GM12872 (cell line): ENCODE measurements around the gene ST6GALNAC3.

ENCODE experiments used
- TF ChIP-seq, protein P1 (sequence below): IDR thresholded peaks from 3 replicates; pipeline ENCODE4 v1.5.1; 2011; ENCODE audit warnings: low read depth, mild to moderate bottlenecking, low read length, moderate library complexity; ENCODE audit not compliant: insufficient read depth

The ST6GALNAC3 gene

GRCh38 chr1:76252431-76252830 is 177.9 kb downstream of the ST6GALNAC3 start:
- TF ChIP-seq, protein P1, sequence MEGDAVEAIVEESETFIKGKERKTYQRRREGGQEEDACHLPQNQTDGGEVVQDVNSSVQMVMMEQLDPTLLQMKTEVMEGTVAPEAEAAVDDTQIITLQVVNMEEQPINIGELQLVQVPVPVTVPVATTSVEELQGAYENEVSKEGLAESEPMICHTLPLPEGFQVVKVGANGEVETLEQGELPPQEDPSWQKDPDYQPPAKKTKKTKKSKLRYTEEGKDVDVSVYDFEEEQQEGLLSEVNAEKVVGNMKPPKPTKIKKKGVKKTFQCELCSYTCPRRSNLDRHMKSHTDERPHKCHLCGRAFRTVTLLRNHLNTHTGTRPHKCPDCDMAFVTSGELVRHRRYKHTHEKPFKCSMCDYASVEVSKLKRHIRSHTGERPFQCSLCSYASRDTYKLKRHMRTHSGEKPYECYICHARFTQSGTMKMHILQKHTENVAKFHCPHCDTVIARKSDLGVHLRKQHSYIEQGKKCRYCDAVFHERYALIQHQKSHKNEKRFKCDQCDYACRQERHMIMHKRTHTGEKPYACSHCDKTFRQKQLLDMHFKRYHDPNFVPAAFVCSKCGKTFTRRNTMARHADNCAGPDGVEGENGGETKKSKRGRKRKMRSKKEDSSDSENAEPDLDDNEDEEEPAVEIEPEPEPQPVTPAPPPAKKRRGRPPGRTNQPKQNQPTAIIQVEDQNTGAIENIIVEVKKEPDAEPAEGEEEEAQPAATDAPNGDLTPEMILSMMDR: no peak

- TF ChIP-seq, protein P1: no peak
These were observed 179.8 kb downstream of the ST6GALNAC3 start for GRCh38 chr1:76254104-76255030.

- TF ChIP-seq, protein P1: no peak
These were observed 182.0 kb downstream of the ST6GALNAC3 start for GRCh38 chr1:76256289-76257223.

GRCh38 chr1:76257823-76258222 is 183.3 kb downstream of the ST6GALNAC3 start:
- TF ChIP-seq, protein P1: no peak

- TF ChIP-seq, protein P1: no peak
These were observed 184.7 kb downstream of the ST6GALNAC3 start for GRCh38 chr1:76259270-76259669.

DNA sequence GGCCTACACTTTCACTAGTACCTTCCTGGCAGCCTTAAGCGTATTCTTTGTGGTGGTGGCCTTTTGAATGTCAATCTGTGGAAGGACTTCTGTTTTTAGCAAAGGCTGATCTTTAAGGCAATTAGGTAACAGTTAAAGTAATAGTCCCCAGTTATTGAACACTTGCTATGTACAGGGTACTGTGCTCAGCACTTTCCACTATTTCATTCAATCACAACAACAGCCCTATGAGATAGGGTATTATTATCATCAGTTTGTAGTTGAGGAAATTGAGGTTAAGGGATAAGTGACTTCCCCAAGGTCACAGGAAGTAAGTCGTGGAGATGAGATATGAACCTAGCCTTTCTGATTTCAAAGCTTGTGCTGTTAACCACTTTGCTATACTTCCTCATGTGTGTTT is 185.7 kb downstream of the ST6GALNAC3 start:
- TF ChIP-seq, protein P1: no peak

GRCh38 chr1:76262601-76263000 is 188.1 kb downstream of the ST6GALNAC3 start:
- TF ChIP-seq, protein P1: no peak
